BJ (cell line): ENCODE results near the gene SHB. TPM values are rescaled to one million over a fixed set of nuclear protein-coding genes. Genes with fewer than 3 reads are reported as not detected.

Source experiments
- CTCF ChIA-PET: fragments of 350-600 bp; formaldehyde crosslinking; extraction: SDS; loops from one replicate; lab custom pipeline; 2021; ENCODE audit warnings: antibody characterized with exemption, inconsistent platforms; lab: Yijun Ruan, JAX
- POLR2A ChIA-PET: fragments of 300-600 bp; sonication (Branson Sonifier 250); formaldehyde crosslinking; extraction: SDS; loops from one replicate; lab custom pipeline; 2021; ENCODE audit warnings: antibody characterized with exemption; lab: Charles Lee
- DNase-seq: peaks from one replicate; pipeline ENCODE4 v3.0.0-alpha.2; 2011; ENCODE audit warnings: low read depth
- H3K27me3 ChIP-seq: 2 replicates; pipeline ENCODE4 v1.6.0; 2011; ENCODE audit warnings: low read length; ENCODE audit not compliant: control insufficient read depth, insufficient read depth
- H3K36me3 ChIP-seq: 2 replicates; pipeline ENCODE4 v1.5.1; 2011; ENCODE audit warnings: low read length; ENCODE audit not compliant: control insufficient read depth, insufficient read depth
- H3K4me3 ChIP-seq: 2 replicates; pipeline ENCODE4 v1.5.1; 2011; ENCODE audit warnings: low read depth, mild to moderate bottlenecking, control low read depth, low read length
- polyA plus RNA-seq: library from polyadenylated mRNA; depleted of rRNA; stranded (reverse); fragments of >200 nt; gene quantifications from 2 replicates; pipeline ENCODE4 v1.2.3, GENCODE V29; 2011
- TF ChIP-seq, protein P1 (sequence below): IDR thresholded peaks from 2 replicates; pipeline ENCODE4 v1.5.1; 2011; ENCODE audit warnings: low read depth, mild to moderate bottlenecking, control low read depth, inconsistent platforms, low read length, moderate library complexity; ENCODE audit not compliant: insufficient read depth

SHB gene
- polyA plus RNA-seq, 1 experiment = 18.6 TPM

DNA sequence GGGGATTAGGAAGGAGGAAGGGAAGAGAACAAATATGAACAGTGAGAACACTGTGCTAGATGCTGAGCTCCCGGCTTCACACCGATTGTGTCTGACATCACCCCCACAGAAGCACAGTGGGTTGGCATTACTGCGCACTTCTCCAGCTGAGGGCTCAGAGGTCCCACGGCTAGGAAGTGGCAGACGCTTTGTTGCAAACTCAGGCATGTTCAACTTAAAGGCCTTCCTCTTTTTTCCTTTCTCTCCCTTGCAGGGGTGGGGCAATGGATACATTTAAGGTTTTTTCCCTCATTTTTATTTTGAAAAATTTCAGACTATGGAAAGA, 15.5 kb upstream of the SHB start:
- no peaks in the 10 kb centered on the region for H3K27me3 ChIP-seq
- TF ChIP-seq, protein P1, sequence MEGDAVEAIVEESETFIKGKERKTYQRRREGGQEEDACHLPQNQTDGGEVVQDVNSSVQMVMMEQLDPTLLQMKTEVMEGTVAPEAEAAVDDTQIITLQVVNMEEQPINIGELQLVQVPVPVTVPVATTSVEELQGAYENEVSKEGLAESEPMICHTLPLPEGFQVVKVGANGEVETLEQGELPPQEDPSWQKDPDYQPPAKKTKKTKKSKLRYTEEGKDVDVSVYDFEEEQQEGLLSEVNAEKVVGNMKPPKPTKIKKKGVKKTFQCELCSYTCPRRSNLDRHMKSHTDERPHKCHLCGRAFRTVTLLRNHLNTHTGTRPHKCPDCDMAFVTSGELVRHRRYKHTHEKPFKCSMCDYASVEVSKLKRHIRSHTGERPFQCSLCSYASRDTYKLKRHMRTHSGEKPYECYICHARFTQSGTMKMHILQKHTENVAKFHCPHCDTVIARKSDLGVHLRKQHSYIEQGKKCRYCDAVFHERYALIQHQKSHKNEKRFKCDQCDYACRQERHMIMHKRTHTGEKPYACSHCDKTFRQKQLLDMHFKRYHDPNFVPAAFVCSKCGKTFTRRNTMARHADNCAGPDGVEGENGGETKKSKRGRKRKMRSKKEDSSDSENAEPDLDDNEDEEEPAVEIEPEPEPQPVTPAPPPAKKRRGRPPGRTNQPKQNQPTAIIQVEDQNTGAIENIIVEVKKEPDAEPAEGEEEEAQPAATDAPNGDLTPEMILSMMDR = no peak
- H3K36me3 ChIP-seq = no peaks in the 10 kb centered on the region
- DNase-seq = no peak
- CTCF ChIA-PET = interaction anchor here (0.7 to 1.4 kb wide), 4 partner anchors 17 to 176 kb away, joined by 3 to 7 read pairs (median 4); no protein-coding TSS in a partner anchor
- no peak overlapping the region for H3K4me3 ChIP-seq
- POLR2A ChIA-PET = no interaction called here

DNA sequence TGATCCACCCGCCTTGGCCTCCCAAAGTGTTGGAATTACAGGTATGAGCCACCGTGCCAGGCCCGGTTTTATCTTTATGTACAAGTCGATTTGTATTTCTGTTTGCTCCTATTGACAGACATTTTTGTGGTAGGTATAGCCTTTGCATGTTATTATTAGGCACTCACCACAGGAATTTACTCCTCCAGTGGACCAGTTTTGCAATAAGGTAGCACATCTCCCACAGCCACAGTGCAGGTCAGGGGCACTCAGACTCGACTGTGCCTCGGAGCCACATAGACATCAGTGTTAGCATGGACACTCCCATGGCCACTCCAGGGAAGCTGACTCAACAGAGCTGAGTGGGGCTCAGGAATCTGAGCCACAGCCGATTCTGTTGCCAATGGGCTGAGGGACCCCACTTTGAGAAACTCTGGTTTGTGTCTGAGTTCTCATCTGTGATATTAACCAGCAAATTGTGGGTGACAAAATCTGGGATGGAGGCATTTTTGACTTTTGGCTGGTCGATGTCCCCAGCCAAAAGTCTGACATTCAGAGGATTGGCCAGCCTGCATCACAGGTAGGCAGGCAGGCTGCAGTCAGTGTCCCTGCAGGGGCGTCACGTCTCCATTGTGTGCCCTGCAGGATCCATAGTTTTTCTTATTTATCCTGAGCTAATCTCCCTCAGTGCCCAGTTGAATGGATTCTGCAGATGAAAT, 15.0 kb upstream of the SHB start:
- Histone ChIP-seq H3K4me3 (no peak overlapping the region), H3K27me3 (no peaks in the 10 kb centered on the region), H3K36me3 (no peaks in the 10 kb centered on the region)
- no peak for DNase-seq
- TF ChIP-seq, protein P1 = no peak
- CTCF ChIA-PET = interaction anchor here (0.7 to 1.4 kb wide), 4 partner anchors 17 to 175 kb away, joined by 3 to 7 read pairs (median 4); no protein-coding TSS in a partner anchor
- POLR2A ChIA-PET = no interaction called here

DNA sequence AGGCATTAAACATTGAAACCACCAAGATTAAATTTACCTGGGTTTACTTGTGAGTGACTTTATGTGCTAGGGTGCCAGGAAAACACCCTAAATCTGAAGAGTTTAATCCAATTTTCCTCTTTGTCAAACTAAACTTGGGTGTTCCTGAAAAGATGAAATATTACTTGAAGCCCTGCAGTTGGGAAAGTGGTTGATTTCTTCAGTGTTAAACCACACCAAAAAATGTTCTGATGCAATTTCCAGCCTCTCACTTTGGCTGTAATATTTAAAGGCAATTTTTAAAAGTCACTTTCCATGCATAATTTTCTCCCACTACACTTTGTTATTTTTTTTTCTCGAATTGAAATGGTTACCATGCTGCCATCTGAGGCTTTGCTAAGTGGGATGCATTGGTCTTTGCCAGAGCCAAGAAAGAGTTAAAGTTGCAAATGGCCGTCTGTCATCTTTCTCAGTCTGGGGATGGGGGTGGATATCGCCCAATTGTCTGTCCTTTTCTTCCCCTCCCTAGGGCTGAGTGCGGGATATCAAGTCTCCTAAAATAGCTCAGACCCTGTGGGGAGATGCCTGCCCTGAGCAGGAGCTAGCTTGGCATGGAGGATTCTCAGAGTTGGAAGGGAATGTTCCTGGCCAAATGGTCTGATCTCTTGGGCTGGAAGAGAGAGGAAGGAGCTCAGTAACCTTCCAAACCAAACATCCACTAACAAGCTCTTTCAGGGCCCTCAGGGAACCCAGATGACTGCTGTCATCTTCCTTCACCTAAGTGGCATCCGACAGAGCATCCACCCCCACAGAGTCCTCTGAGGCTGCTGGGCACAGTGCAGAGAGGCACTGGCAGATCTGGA, 13.6 kb upstream of the SHB start:
- ChIA-PET POLR2A (no interaction called here), CTCF (no interaction called here)
- Histone ChIP-seq H3K36me3 (no peaks in the 10 kb centered on the region), H3K27me3 (no peaks in the 10 kb centered on the region), H3K4me3 (no peak overlapping the region)
- DNase-seq = no peak
- TF ChIP-seq, protein P1 = no peak

DNA sequence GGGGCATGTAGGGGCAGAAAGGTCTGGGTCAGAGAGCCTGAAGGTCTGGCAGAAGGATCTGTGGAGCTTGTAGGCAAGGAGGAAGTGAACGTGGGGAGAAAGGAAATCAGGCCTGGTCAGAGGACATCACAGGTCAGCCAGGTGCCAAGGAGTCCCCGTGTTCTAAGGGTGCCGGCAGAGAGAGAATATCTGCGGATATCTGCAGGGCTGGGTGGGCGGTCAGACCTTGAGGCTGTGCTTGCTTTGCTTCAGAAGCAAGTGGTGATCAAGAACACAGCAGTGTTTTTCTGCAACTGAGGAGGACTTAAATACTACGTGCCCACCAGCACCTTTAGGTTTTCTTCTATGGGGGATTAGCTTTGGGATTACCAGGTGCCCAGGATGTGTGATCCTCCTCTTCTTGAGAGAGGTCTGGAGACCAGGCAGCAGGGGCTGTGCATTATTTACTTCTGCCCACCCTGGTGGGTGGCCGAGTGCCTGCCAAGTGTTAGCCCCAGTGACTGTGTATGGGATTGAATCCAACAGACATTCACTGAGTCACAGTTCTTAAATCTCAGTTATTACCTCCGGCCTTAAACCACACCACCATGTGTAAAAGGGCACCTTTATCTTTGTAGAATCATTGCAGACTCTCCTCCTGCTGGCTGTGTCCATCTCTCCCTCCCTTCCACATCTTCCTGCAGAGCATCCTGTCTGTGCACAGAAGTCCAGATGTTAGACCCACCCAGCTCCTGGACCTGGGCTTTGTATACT, 12.5 kb upstream of the SHB start:
- ChIA-PET POLR2A (no interaction called here), CTCF (interaction anchor here (0.6 to 1.5 kb wide), 2 partner anchors 10 to 69 kb away, joined by 3 read pairs; no protein-coding TSS in a partner anchor)
- Histone ChIP-seq H3K27me3 (no peaks in the 10 kb centered on the region), H3K36me3 (no peaks in the 10 kb centered on the region), H3K4me3 (no peak overlapping the region)
- no peak for DNase-seq
- TF ChIP-seq, protein P1 = no peak
